ENCODE results near the gene MYO15B.

Gene MYO15B

GRCh38 chr17:75624714-75625345 lies 37.2 kb downstream of the MYO15B start:
- H3F3A ChIP-seq (ENCODE audit: control insufficient read depth, insufficient read depth), result no peaks in the 10 kb centered on the region
- no peaks in the 10 kb centered on the region for H3K9me2 ChIP-seq (replicated peaks; ENCODE audit: control insufficient read depth, low read length)
- no peaks in the 10 kb centered on the region for H3K9me3 ChIP-seq (ENCODE audit: control insufficient read depth, insufficient read depth, low read length)
- H3K27ac ChIP-seq (ENCODE audit: low read depth, low read length), result no peak overlapping the region
- TF ChIP-seq CTCF (IDR thresholded peaks at IDR 0.05; ENCODE audit: low read depth, low read length, poor library complexity, severe bottlenecking) (no peak), EZH2phosphoT487 (IDR thresholded peaks at IDR 0.05; ENCODE audit: borderline replicate concordance, low read length) (no peak)
- no peaks in the 10 kb centered on the region for H3K79me2 ChIP-seq (ENCODE audit: control insufficient read depth, low read length)
- H3K4me3 ChIP-seq (ENCODE audit: low read length), result no peak overlapping the region
- no peaks in the 10 kb centered on the region for H3K27me3 ChIP-seq (ENCODE audit: control insufficient read depth, low read length)
- no peaks in the 10 kb centered on the region for H4K20me1 ChIP-seq (ENCODE audit: control insufficient read depth, insufficient read depth, low read depth, low read length)
- H3K4me1 ChIP-seq (ENCODE audit: control insufficient read depth, low read length), result peaks cover 16% of the 10 kb centered on the region
- no peak overlapping the region for H3K4me2 ChIP-seq (ENCODE audit: low read length)
- peaks cover 30% of the 10 kb centered on the region for H3K36me3 ChIP-seq (ENCODE audit: control insufficient read depth, low read length)

- no peaks in the 10 kb centered on the region for H3K9me3 ChIP-seq (ENCODE audit: control insufficient read depth, insufficient read depth, low read length)
- no peaks in the 10 kb centered on the region for H3K27me3 ChIP-seq (ENCODE audit: control insufficient read depth, low read length)
- no peaks in the 10 kb centered on the region for H4K20me1 ChIP-seq (ENCODE audit: control insufficient read depth, insufficient read depth, low read depth, low read length)
- no peaks in the 10 kb centered on the region for H3K79me2 ChIP-seq (ENCODE audit: control insufficient read depth, low read length)
- H3K4me1 ChIP-seq (ENCODE audit: control insufficient read depth, low read length), result peaks cover 16% of the 10 kb centered on the region
- TF ChIP-seq EZH2phosphoT487 (IDR thresholded peaks at IDR 0.05; ENCODE audit: borderline replicate concordance, low read length), result no peak
- peak; percentile 83 for TF ChIP-seq CTCF (IDR thresholded peaks at IDR 0.05; ENCODE audit: low read depth, low read length, poor library complexity, severe bottlenecking)
- no peaks in the 10 kb centered on the region for H3K9me2 ChIP-seq (replicated peaks; ENCODE audit: control insufficient read depth, low read length)
- H3K4me3 ChIP-seq (ENCODE audit: low read length), result no peak overlapping the region
- H3F3A ChIP-seq (ENCODE audit: control insufficient read depth, insufficient read depth), result no peaks in the 10 kb centered on the region
- H3K27ac ChIP-seq (ENCODE audit: low read depth, low read length), result no peak overlapping the region
- H3K4me2 ChIP-seq (ENCODE audit: low read length), result no peak overlapping the region
- peaks cover 41% of the 10 kb centered on the region for H3K36me3 ChIP-seq (ENCODE audit: control insufficient read depth, low read length)
Observed at GRCh38 chr17:75625813-75626486, 38.4 kb downstream of the MYO15B start.

- peaks cover 47% of the 10 kb centered on the region for H3K36me3 ChIP-seq (ENCODE audit: control insufficient read depth, low read length)
- H3K27me3 ChIP-seq (ENCODE audit: control insufficient read depth, low read length), result no peaks in the 10 kb centered on the region
- H3K27ac ChIP-seq (ENCODE audit: low read depth, low read length), result peak overlapping the region; percentile 6; the same call in 1 of the 2 replicates
- no peaks in the 10 kb centered on the region for H4K20me1 ChIP-seq (ENCODE audit: control insufficient read depth, insufficient read depth, low read depth, low read length)
- TF ChIP-seq CTCF (IDR thresholded peaks at IDR 0.05; ENCODE audit: low read depth, low read length, poor library complexity, severe bottlenecking), result no peak
- no peak for TF ChIP-seq EZH2phosphoT487 (IDR thresholded peaks at IDR 0.05; ENCODE audit: borderline replicate concordance, low read length)
- H3K9me2 ChIP-seq (replicated peaks; ENCODE audit: control insufficient read depth, low read length), result no peaks in the 10 kb centered on the region
- H3K79me2 ChIP-seq (ENCODE audit: control insufficient read depth, low read length), result no peaks in the 10 kb centered on the region
- no peaks in the 10 kb centered on the region for H3K9me3 ChIP-seq (ENCODE audit: control insufficient read depth, insufficient read depth, low read length)
- H3F3A ChIP-seq (ENCODE audit: control insufficient read depth, insufficient read depth), result no peaks in the 10 kb centered on the region
- 0 out of 2 replicates have a peak overlapping the region, but pooled peaks have one; percentile 8 for H3K4me2 ChIP-seq (ENCODE audit: low read length)
- peaks cover 16% of the 10 kb centered on the region for H3K4me1 ChIP-seq (ENCODE audit: control insufficient read depth, low read length)
- H3K4me3 ChIP-seq (ENCODE audit: low read length), result no peak overlapping the region
Observed at GRCh38 chr17:75626496-75627038, 39.0 kb downstream of the MYO15B start.

All from DOHH2 (cell line).